NCI-H2081 (cell line): ENCODE results near the gene TRAPPC10.

ENCODE experiments used
- DNase-seq, 2 experiments: peaks; one replicate each; lab custom pipeline; 2025; lab: John Stamatoyannopoulos, UW

Gene TRAPPC10

GRCh38 chr21:44035244-44035643 is 23.1 kb downstream of the TRAPPC10 start:
- no peak for DNase-seq

- DNase-seq: no peak
Observed at GRCh38 chr21:44038063-44038462, 26.0 kb downstream of the TRAPPC10 start.

- DNase-seq: no peak
Observed at GRCh38 chr21:44039828-44040227, 27.7 kb downstream of the TRAPPC10 start.

- DNase-seq: no peak
Observed at GRCh38 chr21:44043613-44044012, 31.5 kb downstream of the TRAPPC10 start.

- DNase-seq: no peak
Observed at GRCh38 chr21:44046734-44047133, 34.6 kb downstream of the TRAPPC10 start.

- DNase-seq: no peak
Observed at GRCh38 chr21:44047996-44048560, 36.0 kb downstream of the TRAPPC10 start.

GRCh38 chr21:44049182-44049581 is 37.1 kb downstream of the TRAPPC10 start:
- peak in 1 of 2 experiments; percentile 18 for DNase-seq

GRCh38 chr21:44049606-44050005 is 37.5 kb downstream of the TRAPPC10 start:
- no peak for DNase-seq

- no peak for DNase-seq
Observed at GRCh38 chr21:44050276-44050675, 38.2 kb downstream of the TRAPPC10 start.

- DNase-seq: peak in 1 of 2 experiments; percentile 7
Observed at GRCh38 chr21:44051462-44051941, 39.4 kb downstream of the TRAPPC10 start.

GRCh38 chr21:44052071-44052829 is 40.1 kb downstream of the TRAPPC10 start:
- DNase-seq: peak in 1 of 2 experiments; percentile 52

GRCh38 chr21:44052830-44053226 is 40.7 kb downstream of the TRAPPC10 start:
- no peak for DNase-seq

- no peak for DNase-seq
Observed at GRCh38 chr21:44053567-44053966, 41.5 kb downstream of the TRAPPC10 start.

GRCh38 chr21:44054710-44055109 is 42.6 kb downstream of the TRAPPC10 start:
- no peak for DNase-seq

GRCh38 chr21:44057055-44057454 is 44.9 kb downstream of the TRAPPC10 start:
- DNase-seq: no peak

- DNase-seq: no peak
Observed at GRCh38 chr21:44057960-44058651, 46.0 kb downstream of the TRAPPC10 start.

GRCh38 chr21:44058652-44058964 is 46.5 kb downstream of the TRAPPC10 start:
- DNase-seq: no peak

GRCh38 chr21:44058981-44059380 is 46.9 kb downstream of the TRAPPC10 start:
- DNase-seq: no peak

GRCh38 chr21:44059710-44060109 is 47.6 kb downstream of the TRAPPC10 start:
- peak in 1 of 2 experiments; percentile 58 for DNase-seq

- no peak for DNase-seq
Observed at GRCh38 chr21:44062380-44062779, 50.3 kb downstream of the TRAPPC10 start.

- no peak for DNase-seq
Observed at GRCh38 chr21:44063151-44063912, 51.2 kb downstream of the TRAPPC10 start.

- no peak for DNase-seq
Observed at GRCh38 chr21:44064852-44065403, 52.8 kb downstream of the TRAPPC10 start.
